Measurements from ENCODE around the gene SLTM.
"Not testable (repeated sequence)": the region's sequence is repeated elsewhere in the genome, so short reads cannot be mapped to it uniquely, and the experiment has no call there.

DNA sequence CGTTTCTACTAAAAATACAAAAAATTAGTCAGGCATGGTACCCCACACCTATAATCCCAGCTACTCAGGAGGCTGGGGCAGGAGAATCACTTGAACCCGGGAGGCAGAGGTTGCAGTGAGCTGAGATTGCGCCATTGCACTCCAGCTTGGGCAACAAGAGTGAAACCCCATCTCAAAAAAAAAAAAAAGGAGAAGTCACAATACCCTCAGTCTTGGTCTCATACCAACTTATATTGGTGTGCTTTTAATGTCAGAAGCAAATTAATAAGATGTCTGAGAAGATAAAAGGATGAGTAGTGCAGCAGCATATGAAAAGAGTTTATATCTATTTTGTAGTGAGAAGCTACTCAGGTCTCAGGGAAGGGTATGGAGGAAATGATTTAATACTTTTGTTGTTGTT is 49.6 kb downstream of the SLTM start:
- TF ChIP-seq, protein P1, sequence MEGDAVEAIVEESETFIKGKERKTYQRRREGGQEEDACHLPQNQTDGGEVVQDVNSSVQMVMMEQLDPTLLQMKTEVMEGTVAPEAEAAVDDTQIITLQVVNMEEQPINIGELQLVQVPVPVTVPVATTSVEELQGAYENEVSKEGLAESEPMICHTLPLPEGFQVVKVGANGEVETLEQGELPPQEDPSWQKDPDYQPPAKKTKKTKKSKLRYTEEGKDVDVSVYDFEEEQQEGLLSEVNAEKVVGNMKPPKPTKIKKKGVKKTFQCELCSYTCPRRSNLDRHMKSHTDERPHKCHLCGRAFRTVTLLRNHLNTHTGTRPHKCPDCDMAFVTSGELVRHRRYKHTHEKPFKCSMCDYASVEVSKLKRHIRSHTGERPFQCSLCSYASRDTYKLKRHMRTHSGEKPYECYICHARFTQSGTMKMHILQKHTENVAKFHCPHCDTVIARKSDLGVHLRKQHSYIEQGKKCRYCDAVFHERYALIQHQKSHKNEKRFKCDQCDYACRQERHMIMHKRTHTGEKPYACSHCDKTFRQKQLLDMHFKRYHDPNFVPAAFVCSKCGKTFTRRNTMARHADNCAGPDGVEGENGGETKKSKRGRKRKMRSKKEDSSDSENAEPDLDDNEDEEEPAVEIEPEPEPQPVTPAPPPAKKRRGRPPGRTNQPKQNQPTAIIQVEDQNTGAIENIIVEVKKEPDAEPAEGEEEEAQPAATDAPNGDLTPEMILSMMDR (IDR thresholded peaks at IDR 0.05; ENCODE audit: poor library complexity, severe bottlenecking) = not testable (repeated sequence)
- TF ChIP-seq EZH2 (IDR thresholded peaks at IDR 0.05; ENCODE audit: borderline replicate concordance, insufficient read depth, low read length, poor library complexity, severe bottlenecking); POLR2AphosphoS5 (IDR thresholded peaks at IDR 0.05); REST (IDR thresholded peaks at IDR 0.05; ENCODE audit: borderline replicate concordance); RAD21 (conservative IDR thresholded peaks at IDR 0.05); TAF1 (IDR thresholded peaks at IDR 0.05; ENCODE audit: low read depth): not testable (repeated sequence)
